Measurements from ENCODE around the gene MRRF. TPM values are rescaled to one million over a fixed set of nuclear protein-coding genes. Genes with fewer than 3 reads are reported as not detected.

Gene MRRF, protein sequence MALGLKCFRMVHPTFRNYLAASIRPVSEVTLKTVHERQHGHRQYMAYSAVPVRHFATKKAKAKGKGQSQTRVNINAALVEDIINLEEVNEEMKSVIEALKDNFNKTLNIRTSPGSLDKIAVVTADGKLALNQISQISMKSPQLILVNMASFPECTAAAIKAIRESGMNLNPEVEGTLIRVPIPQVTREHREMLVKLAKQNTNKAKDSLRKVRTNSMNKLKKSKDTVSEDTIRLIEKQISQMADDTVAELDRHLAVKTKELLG
- total RNA-seq = 31.6 and 36.8 TPM in 2 replicates
- polyA plus RNA-seq = 37.3 and 56.9 TPM in 2 replicates
- polyA plus RNA-seq (2012) = 18.1 and 28.7 TPM in 2 replicates
- polyA minus RNA-seq (ENCODE audit: low replicate concordance) = 17.5 and 46.2 TPM in 2 replicates

- H3K4me3 ChIP-seq (replicated peaks in 1 of 4; ENCODE audit: control extremely low read depth in 1 of 4, insufficient read depth in 1 of 4, low read depth in 3 of 4, low read length in 4 of 4) = peak within 1 kb of the TSS; percentile 86 to 96 (median 88)
- H3K4me1 ChIP-seq (ENCODE audit: control insufficient read depth, extremely low read depth, insufficient read depth, low read length) = peaks cover 8% of the 10 kb centered on the region
- peaks cover 2% of the 10 kb centered on the region for H3K36me3 ChIP-seq (ENCODE audit: control insufficient read depth, insufficient read depth, low read length)
- no peaks in the 10 kb centered on the region for H3K27me3 ChIP-seq (ENCODE audit: control insufficient read depth, insufficient read depth, low read length)
- peaks cover 39% of the 10 kb centered on the region for H3K79me2 ChIP-seq (ENCODE audit: control insufficient read depth, insufficient read depth, low read length)
- H4K20me1 ChIP-seq (ENCODE audit: control insufficient read depth, extremely low read depth, insufficient read depth, low read length) = no peaks in the 10 kb centered on the region
- peak within 1 kb of the TSS; percentile 85 for H3K27ac ChIP-seq (ENCODE audit: insufficient read depth, low read length)
- H2AFZ ChIP-seq (ENCODE audit: low read length) = peak within 1 kb of the TSS; percentile 42
- peak; percentile 89 to 91 for DNase-seq (ENCODE audit: low read depth in 2 of 2)
- H3K9me3 ChIP-seq (ENCODE audit: control insufficient read depth, insufficient read depth, low read depth, low read length) = no peaks in the 10 kb centered on the region
- no peak for TF ChIP-seq EZH2 (IDR thresholded peaks at IDR 0.05; ENCODE audit: low read length, missing control alignments)
- TF ChIP-seq CTCF (conservative IDR thresholded peaks at IDR 0.05 in 1 of 2, IDR thresholded peaks at IDR 0.05 in 1 of 2; ENCODE audit: low read depth in 1 of 2, low read length in 2 of 2) = no peak
- H3K4me2 ChIP-seq (ENCODE audit: extremely low read depth, insufficient read depth, low read length) = peak within 1 kb of the TSS; percentile 96
- peak within 1 kb of the TSS; percentile 91 for H3K9ac ChIP-seq (ENCODE audit: insufficient read depth, low read length)
Measured at GRCh38 chr9:122264360-122265148, at the start of gene MRRF, which contains the start of gene RBM18. Gene MRRF, plus strand, starts transcription at chr9:122264882. Its CDS starts 6,010 bp downstream, at chr9:122270892. Gene RBM18, minus strand, starts transcription at chr9:122264840. Its CDS starts 3,348 bp downstream, at chr9:122261492.

GRCh38 chr9:122215663-122216062, 49.0 kb upstream of the MRRF start:
- H4K20me1 ChIP-seq (ENCODE audit: control insufficient read depth, extremely low read depth, insufficient read depth, low read length) = no peaks in the 10 kb centered on the region
- no peaks in the 10 kb centered on the region for H3K79me2 ChIP-seq (ENCODE audit: control insufficient read depth, insufficient read depth, low read length)
- H3K27me3 ChIP-seq (ENCODE audit: control insufficient read depth, insufficient read depth, low read length) = peaks cover 82% of the 10 kb centered on the region
- no peak overlapping the region for H3K4me2 ChIP-seq (ENCODE audit: extremely low read depth, insufficient read depth, low read length)
- TF ChIP-seq EZH2 (IDR thresholded peaks at IDR 0.05; ENCODE audit: low read length, missing control alignments) (peak; percentile 52), CTCF (conservative IDR thresholded peaks at IDR 0.05 in 1 of 2, IDR thresholded peaks at IDR 0.05 in 1 of 2; ENCODE audit: low read depth in 1 of 2, low read length in 2 of 2) (no peak)
- H3K9ac ChIP-seq (ENCODE audit: insufficient read depth, low read length) = no peak overlapping the region
- peaks cover 2% of the 10 kb centered on the region for H3K4me1 ChIP-seq (ENCODE audit: control insufficient read depth, extremely low read depth, insufficient read depth, low read length)
- no peak overlapping the region for H3K27ac ChIP-seq (ENCODE audit: insufficient read depth, low read length)
- H3K36me3 ChIP-seq (ENCODE audit: control insufficient read depth, insufficient read depth, low read length) = no peaks in the 10 kb centered on the region
- H3K9me3 ChIP-seq (ENCODE audit: control insufficient read depth, insufficient read depth, low read depth, low read length) = no peaks in the 10 kb centered on the region
- H3K4me3 ChIP-seq (replicated peaks in 1 of 4; ENCODE audit: control extremely low read depth in 1 of 4, insufficient read depth in 1 of 4, low read depth in 3 of 4, low read length in 4 of 4) = no peak overlapping the region
- H2AFZ ChIP-seq (ENCODE audit: low read length) = no peak overlapping the region
- DNase-seq (ENCODE audit: low read depth in 2 of 2) = no peak

GRCh38 chr9:122216138-122216797, 48.4 kb upstream of the MRRF start:
- Histone ChIP-seq H3K9ac (ENCODE audit: insufficient read depth, low read length) (no peak overlapping the region), H3K36me3 (ENCODE audit: control insufficient read depth, insufficient read depth, low read length) (no peaks in the 10 kb centered on the region), H3K27me3 (ENCODE audit: control insufficient read depth, insufficient read depth, low read length) (peaks cover 88% of the 10 kb centered on the region), H3K4me2 (ENCODE audit: extremely low read depth, insufficient read depth, low read length) (no peak overlapping the region), H2AFZ (ENCODE audit: low read length) (no peak overlapping the region), H3K79me2 (ENCODE audit: control insufficient read depth, insufficient read depth, low read length) (no peaks in the 10 kb centered on the region), H3K4me1 (ENCODE audit: control insufficient read depth, extremely low read depth, insufficient read depth, low read length) (peaks cover 2% of the 10 kb centered on the region), H3K4me3 (replicated peaks in 1 of 4; ENCODE audit: control extremely low read depth in 1 of 4, insufficient read depth in 1 of 4, low read depth in 3 of 4, low read length in 4 of 4) (no peak overlapping the region), H3K9me3 (ENCODE audit: control insufficient read depth, insufficient read depth, low read depth, low read length) (no peaks in the 10 kb centered on the region), H4K20me1 (ENCODE audit: control insufficient read depth, extremely low read depth, insufficient read depth, low read length) (no peaks in the 10 kb centered on the region), H3K27ac (ENCODE audit: insufficient read depth, low read length) (no peak overlapping the region)
- TF ChIP-seq CTCF (conservative IDR thresholded peaks at IDR 0.05 in 1 of 2, IDR thresholded peaks at IDR 0.05 in 1 of 2; ENCODE audit: low read depth in 1 of 2, low read length in 2 of 2) (no peak), EZH2 (IDR thresholded peaks at IDR 0.05; ENCODE audit: low read length, missing control alignments) (peak; percentile 63)
- no peak for DNase-seq (ENCODE audit: low read depth in 2 of 2)

All from fibroblast of lung (primary cell).